HFF-Myc (cell line): ENCODE data around the gene SLC16A1.
"Not testable (repeated sequence)": the region's sequence is repeated elsewhere in the genome, so short reads cannot be mapped to it uniquely, and the experiment has no call there.

Experiments used
- DNase-seq: peaks from one replicate; pipeline ENCODE4 v3.0.0-alpha.2; 2011; ENCODE audit warnings: low read depth; ENCODE audit errors: extremely low read depth
- H3K4me3 ChIP-seq: replicated peaks from 2 replicates; pipeline ENCODE4 v1.5.1; 2011; ENCODE audit warnings: low read depth, mild to moderate bottlenecking, control low read depth, low read length
- TF ChIP-seq, protein P1 (sequence below): IDR thresholded peaks from 2 replicates; pipeline ENCODE4 v1.5.1; 2012; ENCODE audit warnings: mild to moderate bottlenecking, low read depth, low read length, control low read depth; ENCODE audit errors: missing control alignments

SLC16A1 gene

DNA sequence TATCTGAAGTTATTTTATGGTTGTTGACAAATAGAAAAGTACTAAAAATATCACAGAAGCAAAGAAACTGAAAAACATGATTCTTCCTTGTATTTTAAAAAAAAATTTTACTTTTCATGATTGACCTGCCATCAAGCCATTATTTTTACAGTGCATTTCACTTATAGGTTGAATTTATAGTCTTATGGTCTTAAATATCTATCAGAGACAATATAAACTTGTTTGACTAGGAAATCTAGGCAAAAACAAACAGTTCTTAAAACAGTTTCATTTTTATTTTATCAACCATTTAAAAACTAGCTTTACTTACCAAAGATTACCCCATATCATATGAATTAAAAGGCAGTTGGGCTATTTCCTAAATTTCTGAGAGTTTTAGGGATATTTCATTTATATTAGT lies 59.2 kb downstream of the SLC16A1 start:
- TF ChIP-seq, protein P1, sequence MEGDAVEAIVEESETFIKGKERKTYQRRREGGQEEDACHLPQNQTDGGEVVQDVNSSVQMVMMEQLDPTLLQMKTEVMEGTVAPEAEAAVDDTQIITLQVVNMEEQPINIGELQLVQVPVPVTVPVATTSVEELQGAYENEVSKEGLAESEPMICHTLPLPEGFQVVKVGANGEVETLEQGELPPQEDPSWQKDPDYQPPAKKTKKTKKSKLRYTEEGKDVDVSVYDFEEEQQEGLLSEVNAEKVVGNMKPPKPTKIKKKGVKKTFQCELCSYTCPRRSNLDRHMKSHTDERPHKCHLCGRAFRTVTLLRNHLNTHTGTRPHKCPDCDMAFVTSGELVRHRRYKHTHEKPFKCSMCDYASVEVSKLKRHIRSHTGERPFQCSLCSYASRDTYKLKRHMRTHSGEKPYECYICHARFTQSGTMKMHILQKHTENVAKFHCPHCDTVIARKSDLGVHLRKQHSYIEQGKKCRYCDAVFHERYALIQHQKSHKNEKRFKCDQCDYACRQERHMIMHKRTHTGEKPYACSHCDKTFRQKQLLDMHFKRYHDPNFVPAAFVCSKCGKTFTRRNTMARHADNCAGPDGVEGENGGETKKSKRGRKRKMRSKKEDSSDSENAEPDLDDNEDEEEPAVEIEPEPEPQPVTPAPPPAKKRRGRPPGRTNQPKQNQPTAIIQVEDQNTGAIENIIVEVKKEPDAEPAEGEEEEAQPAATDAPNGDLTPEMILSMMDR = no peak
- H3K4me3 ChIP-seq = no peak overlapping the region
- DNase-seq = no peak

DNA sequence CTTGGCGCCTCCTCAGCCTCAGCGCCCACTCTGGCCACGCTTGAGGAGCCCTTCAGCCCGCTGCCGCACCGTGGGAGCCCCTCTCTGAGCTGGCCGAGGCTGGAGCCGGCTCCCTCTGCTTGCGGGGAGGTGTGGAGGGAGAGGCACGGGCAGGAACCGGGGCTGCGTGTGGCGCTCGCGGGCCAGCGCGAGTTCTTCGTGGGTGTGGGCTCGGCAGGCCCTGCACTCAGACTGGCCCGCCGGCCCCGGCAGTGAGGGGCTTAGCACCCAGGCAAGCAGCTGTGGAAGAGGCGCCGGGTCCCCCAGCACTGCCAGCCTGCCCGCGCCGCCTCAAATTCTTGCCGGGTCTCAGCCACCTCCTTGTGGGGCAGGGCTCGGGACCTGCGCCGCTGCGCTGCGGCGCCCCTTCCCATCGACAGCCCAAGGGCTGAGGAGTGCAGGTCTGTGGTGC lies 61.4 kb downstream of the SLC16A1 start:
- H3K4me3 ChIP-seq = no peak overlapping the region
- TF ChIP-seq, protein P1 = no peak
- DNase-seq = no peak

DNA sequence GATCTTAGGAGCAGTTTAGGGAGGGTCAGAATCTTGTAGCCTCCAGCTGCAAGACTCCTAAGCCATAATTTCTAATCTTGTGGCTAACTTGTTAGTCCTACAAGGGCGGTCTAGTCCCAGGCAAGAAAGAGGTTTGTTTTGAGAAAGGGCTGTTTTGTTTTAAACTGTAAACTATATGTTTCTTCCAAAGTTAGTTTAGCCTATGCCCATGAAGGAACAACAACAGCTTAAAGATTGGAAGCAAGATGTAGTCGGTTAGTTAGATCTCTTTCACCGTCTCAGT lies 62.0 kb downstream of the SLC16A1 start:
- H3K4me3 ChIP-seq = no peak overlapping the region
- DNase-seq = no peak
- TF ChIP-seq, protein P1 = no peak

DNA sequence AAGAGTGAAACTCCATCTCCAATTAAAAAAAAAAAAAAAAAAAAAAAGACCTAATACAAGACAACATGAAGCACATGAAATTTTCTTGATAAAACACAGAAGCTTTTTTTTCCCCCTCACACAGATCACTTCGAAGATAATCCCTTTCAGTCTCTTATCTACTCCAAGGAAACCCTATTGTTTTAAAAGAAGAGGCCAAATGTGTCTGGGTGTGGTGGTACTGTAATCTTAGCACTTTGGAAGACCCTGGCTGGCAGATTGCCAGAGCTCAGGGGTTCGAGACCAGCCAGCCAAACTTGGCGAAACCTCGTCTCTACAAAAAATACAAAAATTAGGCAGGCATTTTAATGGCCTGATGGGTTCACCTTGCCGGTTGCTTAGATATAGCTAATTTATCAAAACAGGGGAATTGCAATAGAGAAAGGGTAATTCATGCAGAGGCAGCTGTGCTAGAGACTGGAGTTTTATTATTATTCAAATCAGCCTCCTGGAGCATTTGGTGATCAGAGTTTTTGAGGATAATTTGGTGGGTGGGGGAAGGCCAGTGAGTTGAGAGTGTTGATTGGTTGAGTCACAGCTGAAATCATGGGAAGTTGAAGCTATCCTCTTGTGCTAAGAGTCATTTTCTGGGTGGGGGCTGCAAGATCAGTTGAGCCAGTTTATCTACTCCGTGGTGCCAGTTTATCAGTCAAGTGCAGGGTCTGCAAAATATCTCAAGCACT lies 62.5 kb downstream of the SLC16A1 start:
- no peak for DNase-seq
- no peak overlapping the region for H3K4me3 ChIP-seq
- TF ChIP-seq, protein P1 = no peak

DNA sequence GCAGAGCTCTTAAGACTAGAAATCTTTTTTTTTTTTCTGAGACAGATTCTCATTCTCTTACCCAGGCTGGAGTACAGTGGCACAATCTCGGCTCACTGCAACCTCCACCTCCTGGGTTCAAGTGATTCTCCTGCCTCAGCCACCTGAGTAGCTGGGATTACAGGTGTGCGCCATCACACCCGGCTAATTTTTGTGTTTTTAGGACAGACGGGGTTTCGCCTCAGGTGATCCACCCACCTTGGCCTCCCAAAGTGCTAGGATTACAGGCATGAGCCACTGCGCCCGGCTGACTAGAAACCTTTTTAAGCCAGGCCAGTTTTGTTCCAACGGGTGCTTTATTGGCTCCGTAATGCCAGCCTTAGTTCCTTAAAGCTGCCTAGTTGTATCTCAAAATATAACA lies 66.1 kb downstream of the SLC16A1 start:
- DNase-seq, H3K4me3 ChIP-seq: not testable (repeated sequence)

DNA sequence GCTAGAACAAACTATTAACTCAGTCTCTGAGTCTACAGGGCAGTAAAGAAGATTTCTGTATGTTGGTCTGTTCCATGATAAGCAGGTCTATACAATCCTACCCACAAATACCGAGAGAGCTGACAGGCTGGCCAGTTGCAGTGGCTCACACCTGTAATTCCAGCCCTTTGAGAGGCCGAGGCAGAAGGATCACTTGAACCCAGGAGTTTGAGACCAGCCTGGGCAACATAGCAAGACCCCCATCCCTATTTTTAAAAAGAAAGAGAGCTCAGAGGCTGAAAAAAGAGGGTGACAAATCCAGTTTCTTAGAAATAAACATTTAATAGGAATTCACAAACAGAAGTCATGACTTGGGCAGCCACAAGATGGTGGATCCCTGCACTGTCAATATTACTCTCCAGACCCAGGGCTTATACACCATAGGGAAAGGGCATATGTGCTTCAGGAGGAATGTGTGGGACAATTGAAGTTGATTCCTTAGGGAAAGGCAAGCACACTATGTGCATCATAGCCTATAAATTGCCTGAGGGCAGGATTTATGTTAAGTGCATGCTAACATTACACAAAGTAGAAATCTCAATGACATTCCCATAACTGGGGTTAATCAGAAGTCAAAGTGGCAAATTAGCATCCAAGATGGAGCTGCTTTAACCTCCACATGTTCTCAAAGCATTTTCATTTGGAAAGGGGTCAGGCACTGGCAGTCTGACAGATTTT lies 66.8 kb downstream of the SLC16A1 start:
- DNase-seq = no peak

DNA sequence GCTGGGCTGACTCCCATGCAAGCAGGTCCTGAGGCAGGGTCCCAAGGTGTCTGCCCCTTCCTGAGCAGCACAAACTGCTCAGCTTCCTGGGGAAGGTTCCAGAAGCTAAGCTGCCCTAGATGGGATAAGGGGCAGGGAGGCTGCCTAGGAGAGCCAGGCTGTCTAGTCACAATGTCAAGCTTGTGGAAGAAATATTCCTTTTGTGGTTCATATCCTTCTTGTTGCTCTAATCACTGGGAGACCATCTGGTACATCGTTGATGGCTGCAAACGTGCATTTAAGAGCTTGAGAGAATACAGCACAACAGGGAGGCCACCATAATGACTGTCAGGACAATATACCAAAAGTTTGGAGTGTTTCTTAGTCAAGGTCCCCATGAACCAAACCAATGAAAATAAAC lies 67.4 kb downstream of the SLC16A1 start:
- H3K4me3 ChIP-seq = no peak overlapping the region
- no peak for DNase-seq
- TF ChIP-seq, protein P1 = no peak

More for the DNA sequence above, 66.8 kb downstream of the SLC16A1 start:
- TF ChIP-seq, protein P1 = no peak
- no peak overlapping the region for H3K4me3 ChIP-seq
